Measurements from ENCODE around the gene LZTR1. TPM values are rescaled to one million over a fixed set of nuclear protein-coding genes. Genes with fewer than 3 reads are reported as not detected.
"Not testable (repeated sequence)": the region's sequence is repeated elsewhere in the genome, so short reads cannot be mapped to it uniquely, and the experiment has no call there.

Gene LZTR1
- total RNA-seq, 1 donor from 2014 or later = 91.6 TPM

DNA sequence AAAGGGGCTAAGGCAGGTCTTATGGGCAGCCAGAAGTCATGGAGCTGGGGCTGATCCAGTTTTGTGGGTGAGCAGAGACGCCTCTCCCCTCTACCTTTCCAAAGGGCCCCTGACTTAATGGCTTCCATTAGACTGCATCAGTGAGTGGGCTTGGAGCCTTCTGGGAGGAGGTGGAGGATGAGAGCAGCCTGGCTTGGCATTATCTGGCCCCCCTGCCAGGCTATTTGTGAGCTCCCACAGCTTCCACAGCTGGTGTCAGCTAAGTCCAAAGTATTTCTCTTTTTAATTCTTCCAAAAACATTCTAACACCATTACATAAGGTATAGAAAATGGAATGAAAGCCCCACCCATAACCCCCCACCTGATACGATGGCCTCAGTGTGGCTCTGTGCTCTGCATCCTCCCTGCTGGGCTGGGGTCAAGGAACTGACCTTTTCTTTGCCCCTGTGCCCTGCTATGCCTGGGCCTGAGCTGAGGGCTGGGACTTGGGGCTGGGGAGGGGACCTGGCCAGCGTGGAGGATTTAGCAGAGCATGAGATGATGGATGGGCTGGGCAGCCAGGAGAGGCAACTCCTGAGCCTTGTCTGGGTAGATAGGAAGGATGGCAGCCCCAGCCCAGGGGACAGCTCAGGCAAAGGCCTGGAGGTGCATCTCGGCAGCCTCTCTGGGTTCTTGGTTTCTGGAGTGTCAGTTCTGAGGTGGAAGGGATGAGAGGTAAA is 11.0 kb upstream of the LZTR1 start:
- Mint-ChIP-seq H3K36me3 (ENCODE audit: insufficient read depth) (no peaks in the 10 kb centered on the region), H3K4me3 (ENCODE audit: low read depth) (no peak overlapping the region), H3K9me3 (ENCODE audit: low read depth) (no peaks in the 10 kb centered on the region), H3K27ac (no peak overlapping the region), H3K27me3 (peaks cover 13% of the 10 kb centered on the region), H3K4me1 (ENCODE audit: low read depth) (no peaks in the 10 kb centered on the region)
- DNase-seq (ENCODE audit: low spot score, unreplicated experiment) = no peak
- no peak for TF ChIP-seq CTCF (IDR thresholded peaks at IDR 0.05; ENCODE audit: unreplicated experiment)

- H3K27me3 Mint-ChIP-seq = peaks cover 15% of the 10 kb centered on the region
- DNase-seq (ENCODE audit: low spot score, unreplicated experiment); H3K36me3 Mint-ChIP-seq (ENCODE audit: insufficient read depth); H3K4me1 Mint-ChIP-seq (ENCODE audit: low read depth); H3K27ac Mint-ChIP-seq; H3K9me3 Mint-ChIP-seq (ENCODE audit: low read depth); H3K4me3 Mint-ChIP-seq (ENCODE audit: low read depth): not testable (repeated sequence)
Observed at GRCh38 chr22:20972014-20972694, 9.9 kb upstream of the LZTR1 start.

DNA sequence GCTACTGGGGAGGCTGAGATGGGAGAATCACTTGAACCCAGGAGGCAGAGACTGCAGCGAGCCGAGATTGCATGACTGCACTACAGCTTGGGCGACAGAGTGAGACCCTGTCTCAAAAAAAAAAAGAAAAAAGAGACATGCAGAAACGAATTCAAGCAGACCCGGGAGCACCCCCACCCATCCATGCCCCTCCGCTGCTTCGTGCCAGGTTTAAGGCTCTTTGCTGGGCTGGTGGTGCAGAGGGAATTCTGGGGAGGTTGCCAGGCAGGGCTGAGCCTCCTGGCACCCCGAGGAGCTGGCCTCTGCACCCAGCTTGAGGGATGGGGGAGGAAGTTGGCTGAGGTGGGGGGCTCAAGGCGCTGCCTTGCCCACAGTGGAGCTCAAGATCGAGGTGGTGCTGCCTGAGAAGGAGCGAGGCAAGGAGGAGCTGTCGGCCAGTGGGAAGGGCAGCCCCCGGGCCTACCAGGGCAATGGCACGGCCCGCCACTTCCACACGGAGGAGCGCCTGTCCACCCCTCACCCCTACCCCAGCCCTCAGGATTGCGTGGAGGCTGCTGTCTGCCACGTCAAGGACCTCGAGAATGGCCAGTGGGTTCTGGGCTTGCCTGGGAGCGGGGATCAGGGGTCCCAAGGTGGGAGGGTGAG is 9.0 kb upstream of the LZTR1 start:
- no peak for TF ChIP-seq CTCF (IDR thresholded peaks at IDR 0.05; ENCODE audit: unreplicated experiment)
- Mint-ChIP-seq H3K9me3 (ENCODE audit: low read depth) (no peaks in the 10 kb centered on the region), H3K4me1 (ENCODE audit: low read depth) (no peaks in the 10 kb centered on the region), H3K27ac (peak overlapping the region; percentile 49), H3K36me3 (ENCODE audit: insufficient read depth) (no peaks in the 10 kb centered on the region), H3K4me3 (ENCODE audit: low read depth) (no peak overlapping the region), H3K27me3 (peaks cover 9% of the 10 kb centered on the region)
- no peak for DNase-seq (ENCODE audit: low spot score, unreplicated experiment)

GRCh38 chr22:20973634-20974286 is 8.3 kb upstream of the LZTR1 start:
- H3K4me1 Mint-ChIP-seq (ENCODE audit: low read depth) = no peaks in the 10 kb centered on the region
- DNase-seq (ENCODE audit: low spot score, unreplicated experiment) = no peak
- H3K27me3 Mint-ChIP-seq = peaks cover 9% of the 10 kb centered on the region
- no peak for TF ChIP-seq CTCF (IDR thresholded peaks at IDR 0.05; ENCODE audit: unreplicated experiment)
- H3K36me3 Mint-ChIP-seq (ENCODE audit: insufficient read depth) = no peaks in the 10 kb centered on the region
- no peaks in the 10 kb centered on the region for H3K9me3 Mint-ChIP-seq (ENCODE audit: low read depth)
- no peak overlapping the region for H3K4me3 Mint-ChIP-seq (ENCODE audit: low read depth)
- H3K27ac Mint-ChIP-seq = no peak overlapping the region

DNA sequence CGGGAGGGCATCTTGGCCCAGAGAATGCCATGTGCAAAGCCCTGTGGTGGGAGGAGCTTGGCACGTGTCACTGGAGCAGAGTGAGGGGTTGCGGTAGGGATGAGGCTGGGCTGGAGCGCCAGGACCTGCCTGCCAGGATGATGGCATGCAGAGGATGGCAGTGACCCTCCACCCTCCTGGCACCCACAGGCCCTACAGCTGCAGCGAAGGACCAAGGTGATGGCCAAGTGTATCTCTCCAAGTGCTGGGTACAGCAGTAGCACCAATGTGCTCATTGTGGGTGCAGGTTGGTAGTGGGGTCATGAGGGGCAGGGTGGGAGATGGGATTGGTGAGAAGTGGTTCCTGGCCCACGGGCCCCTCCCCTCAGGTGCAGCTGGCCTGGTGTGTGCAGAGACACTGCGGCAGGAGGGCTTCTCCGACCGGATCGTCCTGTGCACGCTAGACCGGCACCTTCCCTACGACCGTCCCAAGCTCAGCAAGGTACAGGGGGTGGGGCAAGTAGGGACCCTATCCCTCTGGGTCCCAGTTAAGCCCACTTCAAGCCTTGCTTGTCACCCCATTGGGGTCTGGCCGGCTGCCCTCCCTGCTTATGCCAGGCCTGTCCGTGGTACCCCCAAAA is 7.7 kb upstream of the LZTR1 start:
- no peak for TF ChIP-seq CTCF (IDR thresholded peaks at IDR 0.05; ENCODE audit: unreplicated experiment)
- Mint-ChIP-seq H3K4me3 (ENCODE audit: low read depth) (no peak overlapping the region), H3K27ac (no peak overlapping the region), H3K36me3 (ENCODE audit: insufficient read depth) (no peaks in the 10 kb centered on the region), H3K27me3 (peaks cover 11% of the 10 kb centered on the region), H3K9me3 (ENCODE audit: low read depth) (peaks cover 3% of the 10 kb centered on the region), H3K4me1 (ENCODE audit: low read depth) (peaks cover 3% of the 10 kb centered on the region)
- DNase-seq (ENCODE audit: low spot score, unreplicated experiment) = no peak
